Suppressor macrophage (primary cell): ENCODE measurements around the gene ANTXR2.
A peak's percentile ranks its signal among the peaks of the same experiment; 100 is the strongest.

Experiments used
- DNase-seq, 4 experiments: peaks; one replicate each; pipeline ENCODE4 v3.0.0-alpha.2; 2020 to 2022

The ANTXR2 gene

DNA sequence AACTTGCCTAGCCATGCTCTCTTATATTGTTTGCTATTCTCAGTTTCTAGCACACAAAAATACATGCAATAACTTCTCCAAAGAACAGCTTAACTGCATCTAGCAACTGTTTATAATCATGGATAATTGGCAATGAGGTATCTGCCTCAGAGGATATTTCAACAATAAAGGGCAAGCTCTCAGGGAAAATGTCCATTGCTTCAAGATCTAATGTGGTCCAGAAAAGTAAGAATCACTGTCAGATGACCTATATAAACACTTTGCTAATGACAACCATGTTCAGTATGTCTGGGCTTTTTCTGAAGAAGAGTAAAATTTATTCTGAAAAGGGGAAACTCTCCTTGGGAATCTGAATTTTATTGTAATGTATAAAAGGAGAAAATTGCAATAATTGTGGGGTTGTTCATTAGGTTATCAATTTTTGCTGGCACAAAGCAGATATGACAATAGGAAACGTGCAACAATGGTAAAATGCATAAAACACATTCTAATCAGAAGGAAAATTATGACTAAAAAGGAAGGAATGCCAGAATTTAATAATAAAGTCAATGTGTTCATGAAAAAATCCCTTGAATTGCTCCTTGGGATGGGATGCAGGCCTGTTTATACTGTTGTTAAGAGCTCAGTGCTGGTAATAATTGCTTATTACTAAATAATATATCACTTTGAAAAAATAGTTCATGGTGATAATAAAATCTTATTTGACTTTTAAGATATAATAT, 90.3 kb downstream of the ANTXR2 start:
- no peak for DNase-seq

DNA sequence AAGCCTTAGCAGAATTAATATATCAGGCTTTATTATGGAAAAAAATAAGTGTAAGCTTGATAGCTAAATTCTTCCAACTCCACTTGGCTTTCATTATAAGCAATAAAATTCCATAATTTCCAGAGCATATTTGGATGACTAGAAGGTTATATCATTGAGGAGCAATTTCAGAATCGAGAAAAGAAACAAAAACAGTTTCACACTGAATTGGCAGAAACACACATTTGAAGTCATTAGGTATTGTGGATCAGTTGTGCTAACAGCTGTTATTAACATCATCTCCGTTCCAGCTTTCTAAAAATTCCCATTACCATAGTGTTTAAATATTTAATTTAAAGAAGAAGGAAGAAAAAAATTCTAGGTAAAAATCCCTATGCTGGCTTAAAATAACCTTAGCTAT, 92.6 kb downstream of the ANTXR2 start:
- no peak for DNase-seq

DNA sequence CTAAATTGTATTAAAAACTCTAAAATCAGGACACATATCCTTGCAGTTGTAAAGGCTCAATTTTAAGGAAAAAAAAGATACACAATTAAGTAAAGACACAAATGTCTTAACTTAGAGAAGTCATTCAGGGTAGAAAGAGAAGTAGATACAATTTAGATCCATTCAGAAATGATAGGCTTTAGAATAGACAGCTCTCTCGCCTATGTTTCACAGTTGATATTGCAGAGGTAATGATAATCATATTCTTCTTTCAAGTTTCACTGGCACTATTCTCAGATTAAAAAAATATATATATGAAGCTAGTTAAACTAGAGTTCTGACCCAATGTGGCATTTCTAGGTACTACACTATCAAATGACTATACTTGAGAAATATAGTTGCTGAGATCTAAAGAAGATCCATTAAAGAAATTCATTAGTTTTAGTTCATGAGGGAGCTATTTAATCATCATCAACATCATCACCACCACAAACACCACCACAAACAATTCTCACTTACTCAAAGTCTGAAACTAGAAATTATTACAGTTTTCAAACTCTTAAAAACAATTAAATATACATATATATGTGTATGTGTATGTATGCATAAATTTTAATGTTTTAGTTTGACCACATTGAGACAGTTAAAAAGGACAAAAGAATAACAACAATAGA, 93.1 kb downstream of the ANTXR2 start:
- no peak for DNase-seq

DNA sequence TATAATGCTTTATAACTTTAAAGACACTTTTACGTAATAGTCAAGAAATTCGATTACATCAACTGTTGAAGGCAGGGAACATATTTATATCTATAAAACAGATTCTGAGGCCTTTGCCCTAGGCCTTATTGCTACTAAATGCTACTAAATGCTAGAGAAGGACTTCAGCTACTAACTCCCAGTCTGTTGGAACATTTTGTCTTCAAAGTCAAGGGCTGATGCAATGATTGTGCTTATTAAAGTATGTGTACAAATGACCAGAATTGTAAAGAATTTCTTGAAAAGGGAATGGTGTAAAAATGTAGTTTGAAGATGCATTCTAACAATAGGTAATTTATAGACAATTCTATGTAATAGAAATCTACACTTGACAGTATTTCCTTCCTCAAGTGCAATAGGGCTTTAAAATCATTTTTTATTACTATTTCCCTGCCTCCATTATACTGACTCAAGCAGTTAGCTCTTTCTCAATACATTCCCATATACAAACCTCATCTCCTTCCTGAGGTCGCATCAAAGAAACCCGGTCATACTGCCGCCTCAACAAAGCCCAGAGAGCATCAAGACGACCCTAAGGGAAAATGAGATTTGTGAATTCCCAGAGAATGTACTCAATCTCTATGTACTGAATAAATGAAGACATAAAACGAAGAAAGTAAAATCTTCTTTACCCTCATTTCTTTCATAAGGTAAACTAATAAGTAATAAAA, 95.7 kb downstream of the ANTXR2 start:
- no peak for DNase-seq

DNA sequence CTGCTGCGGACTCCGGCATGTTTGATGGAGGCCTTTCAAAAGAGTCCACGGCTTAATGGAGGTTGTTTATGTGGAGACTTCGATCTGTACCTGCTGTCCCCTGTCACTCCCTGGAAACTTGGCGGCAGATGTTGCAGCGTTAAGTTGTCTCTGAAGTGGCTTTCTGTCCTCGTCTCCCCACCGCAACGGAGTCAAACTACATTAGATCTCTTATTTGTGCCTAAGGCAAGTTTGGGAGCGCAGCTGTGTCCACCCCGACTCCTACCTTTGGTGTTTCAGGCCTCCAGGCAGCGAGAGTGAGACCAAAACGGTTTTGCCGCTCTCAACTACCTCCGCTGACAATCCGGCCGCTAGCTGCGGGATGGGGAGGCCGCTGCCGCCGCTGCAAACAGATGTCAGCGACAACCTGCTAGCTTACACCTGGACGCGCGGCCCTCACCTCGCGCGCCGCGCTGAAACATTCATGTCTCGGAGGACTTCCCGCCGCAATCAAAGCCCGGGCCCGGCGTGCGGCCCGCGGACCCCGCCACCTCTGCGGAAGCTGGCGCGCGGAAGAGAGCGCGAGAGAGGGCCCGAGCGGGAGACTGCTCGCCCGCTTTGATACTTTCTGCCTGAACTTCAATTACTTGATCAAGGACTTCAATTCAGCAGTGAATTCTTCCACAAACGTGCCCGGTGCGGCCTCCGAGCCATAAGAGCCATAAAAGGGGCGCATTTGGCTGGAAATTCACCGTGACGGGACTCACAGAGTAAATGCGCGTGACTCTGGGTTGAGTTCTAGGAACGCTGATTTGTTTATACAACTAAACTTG, 108.4 kb downstream of the ANTXR2 start:
- no peak for DNase-seq

DNA sequence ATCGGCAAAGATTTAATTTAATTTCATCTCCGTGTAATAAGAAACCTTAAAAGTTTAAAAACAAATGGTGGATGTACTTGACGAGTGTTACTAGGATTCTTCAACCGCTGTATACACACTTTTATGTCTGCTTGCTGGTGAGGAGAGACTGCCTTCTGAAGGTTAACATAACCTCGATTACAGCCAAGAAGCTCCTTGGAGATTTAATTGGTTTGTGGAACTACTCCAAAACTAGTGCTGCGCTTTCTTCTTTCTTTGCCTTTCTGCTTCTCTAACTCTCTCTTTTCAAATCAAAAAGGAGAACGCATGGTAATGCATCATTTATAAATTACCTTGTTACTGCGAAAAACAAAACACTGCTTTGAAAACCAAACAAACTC, 109.0 kb downstream of the ANTXR2 start:
- no peak for DNase-seq

DNA sequence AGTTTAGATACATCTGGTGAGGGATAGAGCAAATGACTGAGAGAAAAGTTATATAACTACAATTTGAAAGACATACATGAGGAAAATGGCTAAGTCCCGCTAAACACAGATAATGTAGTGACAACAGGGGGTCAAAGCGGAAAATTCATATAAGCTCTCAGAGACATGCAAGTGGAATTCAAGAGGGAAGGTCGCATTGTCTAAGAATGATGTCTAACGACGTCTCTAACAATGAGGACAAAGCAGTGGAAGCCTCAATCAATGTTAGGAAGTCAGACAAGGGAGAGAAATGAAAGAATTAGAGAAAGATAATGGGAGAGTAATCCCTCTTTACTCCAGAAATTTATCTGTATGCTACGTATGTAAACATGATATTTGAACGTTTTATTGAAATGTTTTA, 113.4 kb downstream of the ANTXR2 start:
- no peak for DNase-seq

DNA sequence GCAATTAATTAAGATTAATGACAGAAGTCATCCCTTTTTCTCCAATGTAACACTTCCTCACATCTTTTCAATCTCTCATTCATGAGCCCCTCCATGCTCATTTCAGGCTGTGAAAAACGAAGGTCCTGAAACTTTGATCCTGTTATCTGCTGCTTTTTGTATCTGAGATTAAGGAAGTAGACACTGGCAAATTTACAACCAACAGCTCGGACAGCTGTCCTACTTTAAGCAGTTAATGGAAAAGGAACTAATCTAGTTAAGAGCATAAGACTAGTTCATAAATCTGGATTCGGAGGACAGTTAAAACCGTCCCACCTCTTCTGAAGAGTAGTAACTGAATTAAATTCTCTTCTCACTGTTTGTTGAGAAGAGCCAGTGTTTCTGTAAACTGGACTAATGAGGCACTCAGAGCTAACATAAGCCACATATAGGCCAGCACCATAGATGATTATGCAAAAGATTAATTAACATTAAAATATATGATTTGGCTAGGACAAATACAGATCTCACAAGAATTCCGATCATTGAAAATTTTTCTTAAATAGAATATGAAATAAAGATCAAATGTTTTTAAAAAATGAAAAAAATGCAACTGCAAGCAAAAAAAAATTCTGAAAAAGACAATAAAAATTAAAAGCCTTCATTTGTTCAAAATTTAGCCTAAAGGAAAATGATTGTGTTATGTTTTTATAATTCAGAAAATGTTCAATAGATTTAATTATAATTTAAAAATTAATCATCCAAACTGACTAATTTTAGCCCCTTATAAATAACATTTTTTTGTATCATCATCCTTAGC, 114.4 kb downstream of the ANTXR2 start:
- DNase-seq, result peak in 3 of 4 experiments; percentile 4 to 25 (median 6)

DNA sequence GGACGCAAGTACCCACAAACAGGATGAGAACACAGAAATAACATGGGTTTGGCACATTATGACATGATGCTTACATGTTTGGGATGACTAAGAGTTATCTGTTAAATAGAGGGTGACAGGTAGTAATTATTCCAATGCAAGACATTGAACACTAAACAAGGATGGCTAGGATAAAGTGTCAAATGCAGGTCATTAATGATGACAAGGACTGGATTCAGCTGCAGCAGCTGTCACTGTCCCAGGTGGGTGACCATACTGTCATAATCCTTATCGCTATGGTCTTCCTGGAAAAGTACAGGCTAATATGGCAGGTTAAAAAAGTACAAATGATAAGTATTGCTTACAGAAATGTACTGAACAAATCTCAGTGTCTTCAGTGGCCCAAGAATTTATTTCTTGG, 123.9 kb downstream of the ANTXR2 start:
- DNase-seq, result no peak

DNA sequence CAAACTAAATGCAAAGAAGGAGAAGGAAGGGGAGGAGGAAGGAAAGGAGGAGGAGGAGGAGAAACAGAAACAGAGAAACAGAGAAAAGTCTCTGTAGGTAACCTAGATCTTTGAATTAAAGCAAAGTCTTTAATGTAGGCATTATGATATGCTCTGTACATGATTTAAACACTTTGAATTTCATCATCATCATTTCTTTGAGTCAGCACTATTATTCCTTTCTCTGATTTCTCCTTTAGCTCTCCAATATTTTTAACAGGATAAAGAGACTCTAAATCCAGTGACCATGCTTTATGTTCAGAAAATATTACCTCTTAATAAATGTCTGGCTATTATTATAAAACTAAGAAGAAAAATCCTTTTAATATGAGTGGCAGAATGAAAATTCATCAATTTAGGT, 124.3 kb downstream of the ANTXR2 start:
- no peak for DNase-seq

DNA sequence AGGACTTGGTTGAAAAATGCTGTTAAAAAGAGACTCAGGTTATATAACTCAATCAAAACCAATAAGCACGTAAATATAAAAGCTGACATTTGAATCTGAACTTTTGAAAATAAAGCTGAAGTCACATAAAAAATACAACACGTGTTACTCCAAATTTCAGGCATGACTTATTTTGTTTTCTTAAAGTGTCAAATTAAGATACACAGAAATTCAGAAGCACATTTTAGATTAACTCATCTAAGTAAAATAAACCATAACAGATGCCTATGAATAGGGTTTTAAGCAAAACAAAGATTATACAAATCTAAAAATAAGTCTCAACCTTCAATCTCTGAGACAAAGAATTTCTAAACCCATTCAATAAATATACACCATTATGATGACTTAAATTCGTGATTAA, 124.8 kb downstream of the ANTXR2 start:
- no peak for DNase-seq

DNA sequence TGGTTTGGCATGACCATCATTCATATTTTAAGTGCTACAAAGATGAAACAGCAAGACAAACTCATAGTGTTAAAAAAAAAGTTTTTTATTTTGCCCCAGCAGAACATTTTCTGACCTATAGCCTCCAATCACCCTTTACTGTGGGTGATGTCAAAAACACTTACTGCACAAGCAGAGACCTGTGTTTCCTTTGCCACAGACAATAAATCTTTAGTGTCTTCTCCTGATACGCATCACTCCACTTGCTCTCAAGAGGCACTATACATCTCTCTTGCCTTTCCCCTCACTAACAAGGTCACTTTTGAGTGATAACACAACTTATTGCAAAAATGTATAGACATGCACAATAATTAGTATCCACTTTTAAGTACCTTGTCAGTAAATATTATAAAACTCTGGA, 125.6 kb downstream of the ANTXR2 start:
- no peak for DNase-seq

DNA sequence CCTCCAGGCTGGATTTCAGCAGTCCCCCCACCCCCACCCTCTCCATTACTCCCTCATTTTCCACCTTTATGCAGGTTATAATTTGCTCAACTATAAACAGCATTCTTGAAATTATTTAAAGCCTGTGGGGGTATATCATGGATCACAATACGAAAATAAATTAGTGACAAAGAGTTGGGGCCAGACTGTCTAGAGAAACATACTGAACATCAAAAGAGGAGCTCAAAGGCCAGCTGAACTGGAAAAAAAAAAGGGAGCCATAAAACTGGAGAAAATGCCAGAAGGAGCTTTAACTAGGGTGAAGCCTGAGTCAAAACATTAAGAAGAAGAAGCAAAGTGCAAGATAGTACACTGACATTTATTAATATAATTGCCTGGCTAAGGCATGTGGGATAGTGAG, 137.8 kb downstream of the ANTXR2 start:
- no peak for DNase-seq

DNA sequence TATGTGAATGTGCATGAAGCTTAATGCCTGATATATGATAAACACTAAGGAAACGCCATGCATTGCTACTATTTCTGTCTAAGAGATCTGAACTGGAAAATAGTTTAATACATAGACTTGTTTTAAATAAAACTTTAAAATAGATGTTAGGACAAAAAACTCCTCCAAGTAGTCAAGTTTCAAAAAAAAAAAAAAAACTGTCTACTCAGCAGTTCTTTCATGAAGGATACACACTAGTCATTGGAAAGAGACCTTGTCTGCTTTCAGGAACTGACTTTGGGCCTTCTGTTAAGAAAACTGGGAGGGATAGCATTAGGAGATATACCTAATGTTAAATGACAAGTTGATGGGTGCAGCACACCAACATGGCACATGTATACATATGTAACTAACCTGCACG, 138.4 kb downstream of the ANTXR2 start:
- DNase-seq, result no peak

DNA sequence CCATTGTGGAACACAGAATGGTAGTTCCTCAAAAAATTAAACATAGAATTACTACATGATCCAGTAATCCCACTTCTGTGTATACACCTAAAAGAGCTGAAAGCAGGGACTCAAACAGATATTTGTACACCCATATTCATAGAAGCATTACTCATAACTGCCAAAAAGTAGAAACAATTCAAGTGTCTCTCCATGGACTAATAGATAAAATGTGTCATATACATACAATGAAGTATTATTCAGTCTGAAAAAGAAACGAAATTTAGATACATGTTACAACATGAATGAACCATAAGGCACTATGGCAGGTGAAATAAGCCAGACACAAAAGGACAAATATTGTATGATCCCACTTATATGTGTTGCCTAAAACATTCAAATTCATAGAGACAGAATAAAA, 145.1 kb downstream of the ANTXR2 start:
- DNase-seq, result no peak

DNA sequence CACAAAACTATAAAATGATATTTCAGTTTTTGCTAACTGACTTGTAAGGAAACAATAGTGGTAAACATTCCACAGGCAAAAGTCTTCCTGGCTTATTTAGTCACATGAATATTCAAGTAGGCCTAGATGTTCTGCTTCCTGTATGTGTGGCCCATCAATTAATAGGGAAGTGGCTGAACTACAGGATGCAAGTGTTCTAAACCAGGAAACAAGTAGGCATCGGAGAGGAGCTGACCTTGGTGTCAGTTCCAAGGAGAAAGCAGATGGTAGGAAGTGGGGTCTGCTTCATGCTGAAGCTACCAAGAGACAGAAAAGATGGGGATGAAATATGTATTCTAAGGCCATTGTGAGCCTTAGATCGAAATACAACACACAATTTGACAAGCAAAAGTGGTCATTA, 149.7 kb downstream of the ANTXR2 start:
- DNase-seq, result peak; percentile 22 to 62 (median 43)

DNA sequence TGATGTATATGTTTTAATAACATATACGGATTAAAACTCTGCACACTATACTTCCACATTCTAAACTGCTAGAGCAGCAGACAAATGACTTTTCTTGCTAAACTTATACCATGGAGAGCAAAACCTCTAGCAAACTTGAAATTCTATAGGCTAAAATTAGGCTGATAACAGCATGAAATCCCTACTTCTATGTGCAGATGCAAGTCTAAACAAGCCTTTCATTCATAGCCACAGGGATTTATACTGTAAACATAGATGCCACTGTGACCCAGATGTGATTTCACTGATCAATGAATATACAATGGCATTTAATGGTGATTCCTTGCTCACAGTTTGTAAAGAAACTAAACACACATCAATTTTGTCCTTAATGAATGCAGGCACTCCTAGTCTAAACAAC, 151.0 kb downstream of the ANTXR2 start:
- DNase-seq, result no peak

DNA sequence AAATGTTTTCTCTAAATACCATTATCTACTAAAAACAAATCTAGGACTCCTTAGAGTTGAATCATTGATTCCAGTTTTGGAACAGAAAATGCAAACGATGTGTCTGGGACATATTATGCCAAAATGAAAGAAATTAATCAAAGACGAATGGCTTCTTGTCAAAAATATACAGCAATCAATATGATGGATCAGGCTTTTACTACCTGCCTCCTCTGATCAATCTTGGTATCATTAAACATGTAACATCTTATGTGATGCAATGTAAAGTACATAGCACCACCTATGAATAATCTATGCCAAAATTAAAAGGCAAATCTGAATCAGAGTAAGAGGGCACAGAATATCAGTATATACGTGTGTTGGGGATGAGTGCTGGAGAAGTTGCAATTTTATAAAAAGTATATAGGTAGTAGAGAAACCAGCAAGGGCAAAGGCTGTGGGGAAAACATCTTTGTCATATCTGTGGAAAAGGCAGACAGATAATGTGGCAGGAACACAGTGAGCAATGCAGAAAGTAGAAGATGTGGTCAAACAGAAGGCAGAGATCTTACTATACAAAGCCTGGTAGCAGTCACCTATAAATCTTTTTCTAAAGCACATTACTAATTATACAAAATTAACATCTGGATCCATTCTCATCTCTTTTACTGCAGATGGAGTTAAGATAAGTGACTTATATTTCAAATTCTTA, 152.7 kb downstream of the ANTXR2 start:
- no peak for DNase-seq

DNA sequence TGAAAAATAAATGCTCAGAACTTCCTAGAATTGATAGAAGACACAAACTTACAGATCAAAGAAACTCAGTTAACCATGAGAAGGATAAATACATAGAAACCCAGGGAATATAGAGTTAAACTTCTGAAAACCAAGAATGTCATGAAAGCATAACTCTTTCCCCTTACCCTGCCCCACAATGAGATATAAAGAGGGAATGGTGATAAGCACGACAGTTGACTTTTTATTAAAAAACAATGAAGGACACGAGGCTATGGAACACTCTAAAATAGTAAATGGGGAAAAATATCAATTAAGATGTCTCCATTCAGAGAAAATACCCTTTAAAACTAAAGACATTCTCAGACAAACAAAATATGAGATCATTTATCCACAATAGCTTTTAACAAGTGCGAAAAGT, 154.7 kb downstream of the ANTXR2 start:
- DNase-seq, result no peak

DNA sequence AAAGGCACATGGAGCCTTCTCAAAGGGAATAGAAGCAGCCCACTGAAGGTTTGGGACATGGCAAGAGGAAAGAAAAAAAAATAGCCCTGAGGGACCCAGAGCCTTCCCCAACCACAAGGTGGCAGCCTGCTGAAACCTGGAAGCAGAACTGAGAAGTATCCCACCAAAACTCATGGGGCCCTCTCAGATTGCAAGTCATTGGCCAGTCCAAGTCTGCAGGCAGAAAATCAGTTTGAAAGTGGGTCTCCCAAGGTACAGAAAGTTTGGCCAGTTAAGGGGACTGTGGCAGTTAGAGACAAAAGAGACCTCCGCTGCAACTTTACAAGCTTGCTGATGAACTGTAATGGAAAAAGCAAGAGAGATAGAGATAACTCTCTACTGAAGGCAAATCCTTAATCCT, 155.8 kb downstream of the ANTXR2 start:
- peak; percentile 39 to 70 (median 54) for DNase-seq

DNA sequence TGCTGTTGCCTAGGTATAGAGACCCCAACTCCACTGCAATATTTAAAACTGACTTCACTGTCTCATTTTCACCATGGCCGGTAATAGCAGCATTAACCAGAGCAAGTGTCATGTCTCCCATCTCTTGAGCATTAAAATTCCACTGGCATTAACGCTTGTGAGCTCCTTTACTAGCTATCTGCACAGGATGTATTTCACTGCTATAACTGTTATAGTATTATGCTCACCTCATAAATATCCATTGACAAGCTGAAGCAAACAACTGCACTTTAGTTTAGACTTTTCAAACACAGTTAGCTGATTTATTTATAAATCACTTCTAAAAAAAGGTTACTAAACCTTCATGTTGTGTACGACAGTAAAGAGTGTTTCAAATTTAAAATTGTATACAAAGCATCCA, 157.8 kb downstream of the ANTXR2 start:
- no peak for DNase-seq

DNA sequence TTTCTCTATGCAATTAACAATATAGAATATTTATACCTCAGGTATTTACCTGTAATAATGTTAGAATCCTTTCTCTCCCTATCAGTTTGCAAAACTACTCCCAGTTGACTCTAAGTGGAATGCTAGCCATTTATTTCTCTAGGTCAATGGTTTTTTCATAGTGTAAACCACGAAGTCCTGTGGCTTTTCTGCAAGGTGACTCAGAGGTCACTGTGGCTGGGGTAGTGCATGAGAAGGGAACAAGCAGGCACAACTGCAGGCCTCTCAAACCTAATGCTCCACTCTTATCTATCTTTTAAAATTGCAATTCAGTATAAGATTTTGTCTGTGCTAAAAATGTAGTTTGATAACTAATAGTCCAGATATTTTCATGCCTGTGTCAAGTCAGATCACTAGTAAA, 159.4 kb downstream of the ANTXR2 start:
- peak in 3 of 4 experiments; percentile 4 to 9 (median 5) for DNase-seq
